Natural killer cell treated with Interleukin-12 subunit alpha and Interleukin-12 subunit beta and Interleukin-15 and Interleukin-18, amount 100 ng/mL, for 72 hours (primary cell): Measurements from ENCODE around the gene APOL6. TPM values are rescaled to one million over a fixed set of nuclear protein-coding genes. Genes with fewer than 3 reads are reported as not detected.
"Not testable (repeated sequence)": the region's sequence is repeated elsewhere in the genome, so short reads cannot be mapped to it uniquely, and the experiment has no call there.

Experiments used
- ATAC-seq, 2 donors: fragments of 150-1000 bp; cut with Tn5 transposase in 1 of 2; sonication (Bioruptor Pico), chemical (Tn5 transposase) in 1 of 2; 2 replicates each; pipeline ENCODE4 v1.10.0; 2021
- DNase-seq: peaks from one replicate; pipeline ENCODE4 v3.0.0; 2022; ENCODE audit warnings: low spot score
- H3K27ac Mint-ChIP-seq, 2 donors: 1 replicate in 1 of 2; 2 replicates in 1 of 2; pipeline ENCODE4 v1.8.0; 2022; ENCODE audit warnings: mixed read lengths in 2 of 2, mild to moderate bottlenecking in 1 of 2, moderate library complexity in 1 of 2
- H3K27me3 Mint-ChIP-seq, 2 donors: 1 replicate in 1 of 2; 2 replicates in 1 of 2; pipeline ENCODE4 v1.8.0; 2022; ENCODE audit warnings: mixed read lengths in 2 of 2
- H3K36me3 Mint-ChIP-seq: one replicate; pipeline ENCODE4 v1.8.0; 2022; ENCODE audit warnings: mixed read lengths
- H3K4me1 Mint-ChIP-seq, 2 donors: 1 replicate in 1 of 2; 2 replicates in 1 of 2; pipeline ENCODE4 v1.8.0; 2022; ENCODE audit warnings: low read depth in 2 of 2, mixed read lengths in 2 of 2, mild to moderate bottlenecking in 1 of 2
- H3K4me3 Mint-ChIP-seq: one replicate; pipeline ENCODE4 v1.8.0; 2022; ENCODE audit warnings: mixed read lengths
- H3K9me3 Mint-ChIP-seq: 2 replicates; pipeline ENCODE4 v1.8.0; 2022; ENCODE audit warnings: mixed read lengths
- total RNA-seq, 2 donors: library from RNA; stranded (reverse); gene quantifications; one replicate each; pipeline ENCODE4 v1.2.3, GENCODE V29; 2022

APOL6 gene
- total RNA-seq, 2 donors from 2014 or later: 63.8 to 142 TPM

GRCh38 chr22:35622191-35622913, 25.9 kb upstream of the APOL6 start:
- DNase-seq: no peak
- Mint-ChIP-seq H3K4me1 (peaks cover 7 to 9% of the 10 kb centered on the region in 2 donors), H3K4me3 (no peak overlapping the region), H3K27ac (no peak overlapping the region), H3K36me3 (no peaks in the 10 kb centered on the region), H3K27me3 (peaks cover 5 to 13% of the 10 kb centered on the region in 2 donors), H3K9me3 (no peaks in the 10 kb centered on the region)
- ATAC-seq: no peak

- peak overlapping the region in 1 of 2 donors; percentile 16 for H3K27ac Mint-ChIP-seq
- not testable (repeated sequence) for H3K9me3 Mint-ChIP-seq, H3K36me3 Mint-ChIP-seq, DNase-seq, ATAC-seq, H3K4me3 Mint-ChIP-seq
- H3K27me3 Mint-ChIP-seq: peaks cover 5 to 13% of the 10 kb centered on the region in 2 donors
- H3K4me1 Mint-ChIP-seq: peaks cover 16 to 19% of the 10 kb centered on the region in 2 donors
Measured at GRCh38 chr22:35623885-35624284, 24.4 kb upstream of the APOL6 start.

- no peak for ATAC-seq
- H3K9me3 Mint-ChIP-seq: no peaks in the 10 kb centered on the region
- DNase-seq: no peak
- H3K27me3 Mint-ChIP-seq: peaks cover 5 to 13% of the 10 kb centered on the region in 2 donors
- peak overlapping the region in 1 of 2 donors; percentile 16 for H3K27ac Mint-ChIP-seq
- H3K4me1 Mint-ChIP-seq: peaks cover 20 to 24% of the 10 kb centered on the region in 2 donors
- H3K4me3 Mint-ChIP-seq: no peak overlapping the region
- H3K36me3 Mint-ChIP-seq: no peaks in the 10 kb centered on the region
Measured at GRCh38 chr22:35624547-35624946, 23.7 kb upstream of the APOL6 start.

- Mint-ChIP-seq H3K9me3 (no peaks in the 10 kb centered on the region), H3K27me3 (peaks cover 5 to 13% of the 10 kb centered on the region in 2 donors), H3K36me3 (no peaks in the 10 kb centered on the region), H3K4me1 (peaks cover 33 to 37% of the 10 kb centered on the region in 2 donors), H3K4me3 (no peak overlapping the region), H3K27ac (no peak overlapping the region)
- no peak for ATAC-seq
- DNase-seq: no peak
Measured at GRCh38 chr22:35625763-35626432, 22.3 kb upstream of the APOL6 start.

- H3K27me3 Mint-ChIP-seq: peaks cover 5 to 13% of the 10 kb centered on the region in 2 donors
- peaks cover 36 to 38% of the 10 kb centered on the region in 2 donors for H3K4me1 Mint-ChIP-seq
- H3K36me3 Mint-ChIP-seq: no peaks in the 10 kb centered on the region
- no peaks in the 10 kb centered on the region for H3K9me3 Mint-ChIP-seq
- DNase-seq: peak; percentile 72
- peak overlapping the region; percentile 88 for H3K4me3 Mint-ChIP-seq
- H3K27ac Mint-ChIP-seq: peak overlapping the region; percentile 74 to 89
- ATAC-seq: peak; percentile 56 to 71
Measured at GRCh38 chr22:35627267-35628041, 20.8 kb upstream of the APOL6 start.

- Mint-ChIP-seq H3K4me3 (peak overlapping the region; percentile 88), H3K27me3 (peaks cover 2 to 12% of the 10 kb centered on the region in 2 donors), H3K4me1 (peaks cover 40 to 42% of the 10 kb centered on the region in 2 donors), H3K36me3 (no peaks in the 10 kb centered on the region), H3K9me3 (no peaks in the 10 kb centered on the region), H3K27ac (peak overlapping the region; percentile 74 to 89)
- DNase-seq (no peak), ATAC-seq (no peak)
Measured at GRCh38 chr22:35628732-35629131, 19.5 kb upstream of the APOL6 start.

GRCh38 chr22:35629406-35630216, 18.6 kb upstream of the APOL6 start:
- Mint-ChIP-seq H3K4me1 (peaks cover 43 to 45% of the 10 kb centered on the region in 2 donors), H3K4me3 (peak overlapping the region; percentile 70), H3K36me3 (no peaks in the 10 kb centered on the region), H3K27me3 (peaks cover 2 to 7% of the 10 kb centered on the region in 2 donors), H3K9me3 (no peaks in the 10 kb centered on the region), H3K27ac (peak overlapping the region; percentile 83 to 89)
- ATAC-seq (peak; percentile 88 to 90), DNase-seq (peak; percentile 94)

GRCh38 chr22:35630387-35630793, 17.9 kb upstream of the APOL6 start:
- DNase-seq (no peak), ATAC-seq (no peak)
- H3K27ac Mint-ChIP-seq: peak overlapping the region; percentile 83 to 89
- H3K4me3 Mint-ChIP-seq: peak overlapping the region; percentile 70
- no peaks in the 10 kb centered on the region for H3K9me3 Mint-ChIP-seq
- H3K36me3 Mint-ChIP-seq: no peaks in the 10 kb centered on the region
- peaks cover 49 to 52% of the 10 kb centered on the region in 2 donors for H3K4me1 Mint-ChIP-seq
- H3K27me3 Mint-ChIP-seq: peaks cover 3 to 7% of the 10 kb centered on the region in 2 donors

- ATAC-seq (no peak), DNase-seq (no peak)
- Mint-ChIP-seq H3K27me3 (peaks cover 3 to 7% of the 10 kb centered on the region in 2 donors), H3K4me3 (peak overlapping the region; percentile 70), H3K4me1 (peaks cover 50 to 52% of the 10 kb centered on the region in 2 donors), H3K36me3 (no peaks in the 10 kb centered on the region), H3K9me3 (no peaks in the 10 kb centered on the region), H3K27ac (peak overlapping the region; percentile 83 to 89)
Measured at GRCh38 chr22:35630891-35631290, 17.4 kb upstream of the APOL6 start.

GRCh38 chr22:35631597-35631996, 16.6 kb upstream of the APOL6 start:
- Mint-ChIP-seq H3K36me3 (no peaks in the 10 kb centered on the region), H3K27ac (peak overlapping the region; percentile 83 to 89), H3K27me3 (peaks cover 3 to 7% of the 10 kb centered on the region in 2 donors), H3K4me1 (peaks cover 50 to 52% of the 10 kb centered on the region in 2 donors), H3K4me3 (no peak overlapping the region), H3K9me3 (no peaks in the 10 kb centered on the region)
- DNase-seq (no peak), ATAC-seq (no peak)

GRCh38 chr22:35632935-35633334, 15.3 kb upstream of the APOL6 start:
- Mint-ChIP-seq H3K27ac (peak overlapping the region; percentile 28 to 34), H3K27me3 (peaks cover 3 to 7% of the 10 kb centered on the region in 2 donors), H3K9me3 (no peaks in the 10 kb centered on the region), H3K4me1 (peaks cover 43% of the 10 kb centered on the region in 2 donors), H3K36me3 (no peaks in the 10 kb centered on the region), H3K4me3 (no peak overlapping the region)
- ATAC-seq (no peak), DNase-seq (no peak)

GRCh38 chr22:35633520-35633919, 14.7 kb upstream of the APOL6 start:
- no peaks in the 10 kb centered on the region for H3K9me3 Mint-ChIP-seq
- H3K4me1 Mint-ChIP-seq: peaks cover 40% of the 10 kb centered on the region in 2 donors
- H3K36me3 Mint-ChIP-seq: no peaks in the 10 kb centered on the region
- no peak for DNase-seq
- H3K27ac Mint-ChIP-seq: peak overlapping the region; percentile 28 to 34
- no peak for ATAC-seq
- H3K27me3 Mint-ChIP-seq: peaks cover 3 to 7% of the 10 kb centered on the region in 2 donors
- H3K4me3 Mint-ChIP-seq: no peak overlapping the region

- DNase-seq (no peak), ATAC-seq (no peak)
- Mint-ChIP-seq H3K27me3 (peaks cover 3 to 7% of the 10 kb centered on the region in 2 donors), H3K4me1 (peaks cover 38 to 39% of the 10 kb centered on the region in 2 donors), H3K9me3 (no peaks in the 10 kb centered on the region), H3K4me3 (no peak overlapping the region), H3K36me3 (no peaks in the 10 kb centered on the region), H3K27ac (peak overlapping the region in 1 of 2 donors; percentile 13)
Measured at GRCh38 chr22:35634015-35634414, 14.2 kb upstream of the APOL6 start.
